NCI-H446 (cell line): ENCODE measurements around the gene PLEKHA6.

Experiments used
- DNase-seq, 2 experiments: peaks; one replicate each; lab custom pipeline; 2025; lab: John Stamatoyannopoulos, UW

The PLEKHA6 gene

DNA sequence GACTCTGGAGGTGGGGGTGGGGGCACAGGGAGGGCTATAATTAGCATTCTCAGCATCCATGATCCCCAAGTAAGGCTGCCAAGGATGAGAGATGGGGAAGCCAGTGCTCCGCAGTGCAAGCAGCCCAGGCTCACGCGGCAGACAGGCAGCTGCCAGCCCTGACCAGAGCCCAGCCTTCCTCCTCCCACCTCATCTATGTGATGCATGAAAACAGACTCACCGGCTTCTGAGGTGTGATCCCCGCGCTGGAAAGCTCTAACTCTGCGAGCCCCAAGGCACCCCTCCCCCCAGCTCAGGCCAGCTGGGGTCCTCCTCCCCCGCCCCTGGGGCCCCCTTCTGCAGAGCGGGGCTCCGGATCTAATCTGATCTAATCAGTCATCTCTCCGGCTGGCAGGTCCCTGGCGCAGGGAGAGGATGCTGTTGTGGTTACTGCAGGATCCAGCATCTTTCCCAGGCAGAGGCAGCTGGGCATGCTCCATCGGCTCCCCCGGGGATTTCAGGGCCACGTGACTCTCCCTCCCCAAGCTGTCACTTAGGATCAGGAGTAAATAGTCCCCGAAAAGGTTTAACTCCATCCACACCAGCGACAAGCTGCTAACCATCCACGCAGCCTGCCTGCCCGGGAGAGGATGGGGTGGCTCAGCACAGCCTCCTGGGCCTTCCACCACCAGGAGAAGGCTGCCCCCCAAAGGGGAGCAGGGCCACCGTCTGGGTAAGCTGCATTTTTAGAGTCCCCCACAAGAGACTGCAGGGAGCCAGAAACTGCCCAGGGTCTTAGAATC, at the start of gene PLEKHA6:
PLEKHA6 (minus strand) TSS at position 456 of the 782 bp plus-strand sequence. CDS start 86,202 bp downstream, outside the sequence.
- peak; percentile 91 to 96 for DNase-seq

- DNase-seq = no peak
Observed at GRCh38 chr1:204409123-204409522, 49.4 kb upstream of the PLEKHA6 start.

- DNase-seq = no peak
Observed at GRCh38 chr1:204408602-204409001, 48.9 kb upstream of the PLEKHA6 start.

DNA sequence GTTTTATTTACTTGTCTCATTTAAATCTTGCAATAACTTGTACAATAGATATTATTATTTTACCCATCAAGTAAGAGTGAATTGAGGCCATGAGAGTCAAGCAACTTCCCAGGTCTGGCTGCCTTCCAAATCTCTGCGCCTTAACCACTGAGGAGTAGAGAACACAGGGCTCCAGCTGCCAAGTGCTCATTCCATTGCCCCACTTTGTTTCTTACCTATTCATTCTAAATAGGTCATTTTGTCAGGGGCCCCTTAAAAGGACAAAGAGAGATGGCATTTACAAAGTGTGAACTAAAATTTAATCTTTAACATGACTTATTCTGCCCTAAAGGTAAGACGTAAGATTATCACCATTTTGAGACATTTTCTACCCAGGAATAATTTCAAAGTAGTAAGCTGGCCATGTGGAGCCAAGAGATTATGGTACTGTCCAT, 48.4 kb upstream of the PLEKHA6 start:
- DNase-seq = peak; percentile 14 to 76

GRCh38 chr1:204407295-204407971, 47.7 kb upstream of the PLEKHA6 start:
- DNase-seq = no peak

GRCh38 chr1:204406621-204407020, 46.9 kb upstream of the PLEKHA6 start:
- DNase-seq = no peak

GRCh38 chr1:204405988-204406387, 46.3 kb upstream of the PLEKHA6 start:
- DNase-seq = no peak

- DNase-seq = no peak
Observed at GRCh38 chr1:204404629-204405028, 44.9 kb upstream of the PLEKHA6 start.

GRCh38 chr1:204402391-204402790, 42.7 kb upstream of the PLEKHA6 start:
- no peak for DNase-seq

DNA sequence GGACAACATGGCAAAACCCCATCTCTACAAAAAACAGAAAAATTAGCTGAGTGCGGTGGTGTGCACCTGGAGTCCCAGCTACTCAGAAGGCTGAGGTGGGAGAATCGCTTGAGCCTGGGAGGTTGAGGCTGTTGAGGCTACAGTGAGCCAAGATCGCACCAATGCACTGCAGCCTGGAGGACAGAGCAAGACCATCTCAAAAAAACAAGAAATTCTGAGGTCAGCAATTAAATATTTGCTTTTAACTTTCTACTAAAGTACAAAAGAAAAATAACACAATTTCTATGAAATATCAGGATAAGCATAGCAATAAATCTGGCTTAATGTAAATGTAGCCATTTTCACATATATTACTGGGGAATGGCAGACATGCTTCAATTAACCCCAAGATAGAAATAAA, 42.0 kb upstream of the PLEKHA6 start:
- DNase-seq = no peak

DNA sequence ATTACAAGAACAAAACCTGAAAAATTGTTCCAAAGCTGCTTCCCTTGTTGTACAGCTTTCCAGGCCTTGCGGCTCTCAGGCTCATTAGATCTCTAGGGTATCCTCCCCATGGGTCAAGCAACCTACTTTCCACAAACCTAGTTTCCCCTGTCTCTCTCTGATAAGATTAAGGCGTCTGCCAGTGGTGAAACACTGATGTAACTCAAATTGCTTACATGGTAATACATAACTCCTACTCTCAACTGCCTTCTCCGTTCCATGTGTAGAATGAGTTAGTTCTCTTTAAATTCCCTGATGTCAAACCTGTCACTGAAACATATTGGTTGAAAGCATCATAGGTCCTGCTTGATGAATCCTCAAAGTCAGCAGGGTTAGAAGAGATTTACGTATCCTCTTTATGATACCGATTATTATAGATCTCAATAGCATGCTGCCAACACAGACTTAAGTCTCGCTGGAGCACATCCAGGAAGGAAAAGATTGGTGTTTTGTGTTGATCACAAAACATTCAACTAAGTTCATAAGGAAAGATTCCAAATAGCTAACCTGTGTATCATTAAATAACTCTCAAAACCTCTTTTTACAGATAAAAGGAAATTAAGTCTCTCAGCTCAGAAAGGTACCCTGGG, 41.3 kb upstream of the PLEKHA6 start:
- no peak for DNase-seq

DNA sequence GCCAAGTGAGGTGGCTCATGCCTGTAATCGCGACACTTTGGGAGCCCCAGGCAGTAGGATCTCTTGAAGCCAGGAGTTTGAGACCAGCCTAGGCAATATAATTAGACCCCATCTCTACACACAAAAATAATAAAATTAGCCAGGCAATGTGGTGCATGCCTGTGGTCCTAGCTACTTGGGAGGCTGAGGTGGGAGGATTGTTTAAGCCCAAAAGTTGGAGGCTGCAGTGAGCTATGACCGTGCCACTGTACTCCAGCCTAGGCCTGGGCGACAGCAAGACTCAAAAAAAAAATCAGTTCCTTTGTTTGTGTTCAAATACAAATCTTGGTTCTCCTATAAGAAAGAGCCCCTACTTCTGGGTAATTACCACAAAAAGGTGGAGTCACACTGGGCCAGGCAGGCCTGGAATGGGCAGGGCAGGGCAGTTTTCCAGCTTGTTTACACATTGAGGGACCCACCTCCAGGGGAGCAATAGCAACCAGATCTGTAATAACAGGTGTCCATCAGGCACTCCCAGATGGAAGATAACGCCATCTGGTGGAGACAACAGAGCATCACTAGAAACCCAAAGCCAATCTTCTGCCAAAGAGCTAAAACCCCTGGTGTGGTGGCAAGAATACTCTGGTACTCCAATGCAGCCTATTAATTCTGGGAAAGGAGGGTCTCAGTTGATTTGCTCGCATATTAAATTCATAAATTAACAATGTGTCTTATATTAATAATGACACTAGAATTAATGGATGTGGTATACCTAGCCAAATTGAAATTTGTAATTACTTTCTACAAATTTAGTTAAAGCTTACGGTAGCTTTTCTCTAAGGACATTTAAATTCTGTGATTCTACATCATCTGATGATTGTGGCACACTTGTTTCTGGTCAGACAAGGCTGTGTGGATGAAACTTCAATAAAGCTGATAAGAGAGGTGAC, 38.7 kb upstream of the PLEKHA6 start:
- DNase-seq = peak; percentile 82 to 94

DNA sequence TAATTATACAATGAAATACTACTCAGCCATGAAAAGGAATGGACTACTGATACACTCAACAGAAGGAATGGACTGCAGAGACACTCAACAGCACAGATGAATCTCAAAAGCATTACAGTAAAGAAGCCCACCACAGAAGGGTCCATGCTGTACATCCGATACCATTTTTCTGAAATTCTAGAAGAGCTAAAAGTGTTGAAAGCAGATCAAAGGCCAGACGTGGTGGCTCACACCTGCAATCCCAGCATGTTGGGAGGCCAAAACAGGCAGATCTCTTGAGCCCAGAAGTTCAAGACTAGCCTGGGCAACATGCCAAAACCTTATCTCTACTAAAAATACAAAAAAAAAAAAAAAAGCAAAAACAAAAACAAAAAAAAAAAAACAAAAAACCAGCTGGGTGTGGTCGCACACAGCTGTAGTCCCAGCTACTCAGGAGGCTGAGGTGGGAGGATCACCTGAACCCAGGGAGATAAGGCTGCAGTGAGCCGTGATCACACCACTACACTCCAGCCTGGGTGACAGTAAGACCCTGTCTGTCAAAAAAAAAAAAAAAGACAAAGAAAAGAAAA, 36.4 kb upstream of the PLEKHA6 start:
- DNase-seq = no peak

GRCh38 chr1:204391629-204392028, 31.9 kb upstream of the PLEKHA6 start:
- DNase-seq = no peak

DNA sequence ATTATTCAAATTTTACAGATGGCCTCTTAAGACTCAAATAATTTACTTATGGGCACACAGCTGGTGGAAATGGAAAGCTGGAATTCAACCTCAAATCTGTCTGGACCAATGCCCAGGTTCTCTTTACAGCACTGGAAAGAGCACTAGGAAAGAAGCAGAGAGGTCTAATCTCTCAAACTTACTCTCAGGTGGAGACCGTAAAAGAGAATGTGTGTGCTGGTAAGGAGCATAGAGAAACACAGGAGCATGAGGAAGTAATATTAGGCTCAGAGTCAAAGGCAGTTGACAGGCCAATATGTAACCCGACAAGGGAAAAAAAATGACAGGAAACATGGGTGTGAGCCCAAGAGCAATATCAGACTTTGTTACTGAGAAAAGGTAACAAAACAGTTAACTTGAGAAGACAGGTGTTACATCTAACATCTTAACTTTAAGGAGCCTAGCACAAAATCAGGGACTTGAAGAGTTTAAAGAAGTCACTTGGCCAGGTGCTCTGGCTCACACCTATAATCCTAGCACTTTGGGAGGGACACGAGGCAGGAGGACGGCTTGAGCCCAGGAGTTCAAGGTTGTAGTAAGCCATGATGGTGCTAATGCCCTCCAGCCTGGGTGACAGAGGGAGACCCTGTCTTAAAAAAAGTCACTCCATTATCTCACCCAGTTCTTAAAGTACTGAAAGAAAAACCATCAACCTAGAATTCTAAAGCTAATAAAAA, 31.2 kb upstream of the PLEKHA6 start:
- DNase-seq = peak; percentile 11 to 44

DNA sequence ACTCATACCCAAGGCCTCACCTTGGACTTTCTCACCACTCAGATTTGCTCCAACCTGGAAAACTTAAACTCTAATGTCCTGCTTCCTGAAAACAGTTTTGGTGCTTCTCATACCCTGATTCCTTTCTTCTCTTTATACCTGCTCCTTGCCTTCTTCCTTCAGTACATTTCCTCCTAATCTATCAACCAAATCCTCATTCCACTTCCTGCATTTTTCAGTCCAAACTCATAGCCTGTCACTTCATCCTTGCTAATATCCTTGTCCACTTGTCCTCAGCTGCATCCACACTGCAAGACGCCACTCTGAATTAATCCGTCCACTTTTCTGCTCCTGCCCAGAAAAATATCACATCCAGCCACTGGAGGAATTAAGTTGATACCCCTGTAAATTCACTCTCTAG, 26.0 kb upstream of the PLEKHA6 start:
- no peak for DNase-seq

DNA sequence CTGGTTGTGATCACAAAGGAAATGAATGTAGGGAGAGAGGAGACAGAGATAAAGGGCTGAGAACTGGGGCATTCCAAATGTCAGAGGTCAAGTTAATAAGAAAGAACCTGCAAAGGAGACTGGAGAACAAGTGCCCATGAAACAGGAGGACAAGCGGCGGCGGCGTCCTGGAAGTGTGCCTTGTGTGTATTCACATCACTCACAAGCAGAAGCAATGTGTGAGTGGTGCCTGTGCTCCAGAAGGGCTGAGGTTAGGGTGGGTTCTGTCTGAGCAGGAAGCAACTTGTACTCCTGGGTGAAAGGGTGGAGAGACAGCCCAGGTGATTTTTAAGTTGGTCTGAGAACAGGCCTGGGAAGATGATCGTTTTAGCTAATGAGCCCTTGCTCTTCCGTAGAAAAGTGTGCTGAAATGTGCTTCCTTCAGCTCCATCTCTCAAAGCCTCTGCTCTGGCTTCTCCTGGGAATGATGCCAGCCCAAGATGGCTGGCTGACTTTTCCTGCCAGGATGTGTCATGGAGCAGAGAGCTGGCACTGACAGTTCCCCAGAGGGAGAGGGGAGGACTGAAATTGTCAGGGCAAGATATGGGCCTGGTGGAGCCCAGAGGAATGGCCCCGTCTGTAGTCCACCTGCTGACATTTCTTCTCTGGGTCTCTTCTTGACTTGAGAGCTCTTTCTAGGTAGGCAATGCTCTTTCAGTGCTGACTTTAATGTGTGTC, 25.1 kb upstream of the PLEKHA6 start:
- DNase-seq = peak; percentile 93 to 97

GRCh38 chr1:204383163-204383904, 23.6 kb upstream of the PLEKHA6 start:
- DNase-seq = no peak

- no peak for DNase-seq
Observed at GRCh38 chr1:204382714-204383083, 23.0 kb upstream of the PLEKHA6 start.
